NB4 (cell line): ENCODE measurements around the gene BACH2.

Experiments
- CTCF ChIP-seq: IDR thresholded peaks from one replicate; pipeline ENCODE4 v1.5.1; 2012; ENCODE audit warnings: low read depth, low read length
- MAX ChIP-seq: IDR thresholded peaks from 2 replicates; pipeline ENCODE4 v1.6.1; 2011; ENCODE audit warnings: low read depth, low read length
- POLR2A ChIP-seq: IDR thresholded peaks from 2 replicates; pipeline ENCODE4 v1.6.1; 2011; ENCODE audit warnings: mild to moderate bottlenecking; ENCODE audit not compliant: insufficient read length; ENCODE audit errors: extremely low read depth

- TF ChIP-seq CTCF (no peak), POLR2A (no peak), MAX (no peak)
These were observed 64.8 kb downstream of the BACH2 start for GRCh38 chr6:90231798-90232197.
